Glomerular visceral epithelial cell (primary cell): ENCODE data around the gene PIK3R5.
"Not testable (repeated sequence)": the region's sequence is repeated elsewhere in the genome, so short reads cannot be mapped to it uniquely, and the experiment has no call there.

Experiments
- DNase-seq: peaks from one replicate; pipeline ENCODE4 v3.0.0-alpha.2; 2016; ENCODE audit errors: extremely low spot score

Gene PIK3R5

DNA sequence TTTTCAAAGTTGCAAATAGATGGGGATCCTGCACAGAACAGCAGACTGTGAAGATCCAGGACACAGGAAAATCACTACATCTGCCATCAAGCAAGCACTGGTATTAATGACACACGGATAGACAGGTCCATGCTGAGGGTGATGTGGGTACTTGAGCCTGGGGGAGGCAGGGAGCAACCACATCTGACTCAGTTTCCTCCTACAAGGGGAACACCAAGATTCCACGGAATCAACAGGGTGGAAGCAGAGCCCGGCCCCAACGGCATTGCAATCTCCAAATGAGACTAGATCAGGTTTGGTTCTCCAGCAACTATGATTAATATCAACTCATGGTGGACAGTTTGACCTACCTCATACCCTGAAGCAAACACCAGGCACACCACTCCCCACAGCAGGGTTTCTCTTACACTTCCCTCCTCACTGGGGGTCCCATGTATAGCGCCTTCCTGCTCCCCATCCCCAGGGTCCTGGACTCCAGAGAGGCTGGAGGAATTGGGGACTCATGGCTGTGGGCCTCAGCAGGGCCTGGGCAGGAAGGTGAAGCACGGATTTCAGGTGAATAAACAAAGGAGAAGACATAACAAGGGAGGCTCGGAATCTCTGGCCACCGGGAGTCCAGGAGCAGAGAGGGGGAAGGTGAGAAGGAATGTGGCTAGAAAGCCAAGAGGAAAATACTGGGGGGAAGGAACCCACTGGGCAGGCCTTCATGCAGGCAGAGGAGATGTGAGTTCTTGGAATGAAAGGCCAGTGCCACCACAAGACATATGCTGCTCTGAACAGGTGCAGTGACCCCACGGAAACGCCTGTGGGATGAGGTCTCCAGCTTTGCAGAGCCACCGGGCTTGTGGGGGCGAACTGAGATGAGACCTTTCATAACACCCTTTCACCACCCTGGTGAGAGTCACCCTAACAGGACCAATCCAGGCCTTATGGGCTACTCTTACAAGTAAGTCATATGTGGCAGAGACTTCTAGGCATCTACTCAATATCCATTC lies 68.6 kb downstream of the PIK3R5 start:
- no peak for DNase-seq

DNA sequence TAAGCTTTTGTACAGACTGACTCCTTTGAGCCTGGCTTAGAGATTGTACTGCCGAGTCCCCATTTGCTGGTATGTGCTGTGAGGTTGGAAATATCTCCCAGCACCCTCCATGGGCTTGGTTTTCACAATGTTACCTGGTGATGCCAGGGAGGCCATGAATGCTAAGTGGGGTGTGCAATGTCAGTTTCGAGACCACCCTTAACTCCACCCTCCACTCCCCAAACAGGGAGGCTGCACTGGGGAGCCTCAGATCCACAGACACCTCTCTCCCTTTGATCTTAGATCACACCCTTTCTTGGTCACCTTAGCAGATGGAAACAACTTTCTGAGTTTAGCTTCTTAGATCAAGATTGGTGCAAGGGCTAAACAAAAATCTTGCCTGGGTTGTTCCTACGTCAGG lies 69.4 kb downstream of the PIK3R5 start:
- DNase-seq: no peak

DNA sequence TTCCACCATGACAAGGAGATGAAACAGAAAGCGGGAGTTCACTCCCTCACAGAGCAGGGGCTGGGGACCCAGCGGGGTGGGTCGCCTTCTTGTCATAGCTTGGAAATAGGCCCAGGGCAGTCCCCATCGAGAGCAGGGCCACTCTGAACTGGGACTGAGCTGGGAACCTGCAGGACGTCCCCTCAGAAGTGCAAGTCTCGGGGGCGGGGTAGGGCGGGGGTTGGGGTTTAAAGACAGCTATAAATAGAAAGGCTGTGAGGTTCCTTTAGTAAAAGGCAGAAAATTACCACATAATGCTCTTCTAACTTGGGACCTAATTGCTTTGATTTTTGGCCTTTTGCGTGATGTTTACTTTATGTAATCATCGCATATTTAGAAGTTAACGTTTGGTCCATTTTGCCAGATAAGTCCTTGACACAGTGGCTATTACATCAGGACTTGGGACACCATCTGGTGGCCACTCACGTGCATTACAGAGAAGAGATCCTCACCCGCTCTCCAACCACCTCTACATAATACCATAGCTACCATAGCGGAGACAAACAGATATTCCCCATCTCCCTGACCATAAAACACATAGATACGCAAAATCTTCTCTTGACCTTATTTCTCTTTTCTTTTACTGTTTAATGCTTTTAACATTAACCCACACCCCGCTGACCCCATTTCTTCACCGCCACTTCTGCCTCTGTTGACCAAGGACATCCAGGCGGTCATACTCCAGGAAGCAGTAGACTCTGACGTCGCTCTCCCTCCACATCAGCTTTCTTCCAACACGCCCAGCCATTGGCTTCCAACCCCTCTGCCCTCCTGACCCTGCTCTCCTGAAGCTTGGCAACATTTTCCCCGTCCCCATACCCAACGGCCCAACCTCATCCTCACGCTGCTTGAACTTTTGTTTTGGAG lies 70.6 kb downstream of the PIK3R5 start:
- DNase-seq: peak; percentile 61

DNA sequence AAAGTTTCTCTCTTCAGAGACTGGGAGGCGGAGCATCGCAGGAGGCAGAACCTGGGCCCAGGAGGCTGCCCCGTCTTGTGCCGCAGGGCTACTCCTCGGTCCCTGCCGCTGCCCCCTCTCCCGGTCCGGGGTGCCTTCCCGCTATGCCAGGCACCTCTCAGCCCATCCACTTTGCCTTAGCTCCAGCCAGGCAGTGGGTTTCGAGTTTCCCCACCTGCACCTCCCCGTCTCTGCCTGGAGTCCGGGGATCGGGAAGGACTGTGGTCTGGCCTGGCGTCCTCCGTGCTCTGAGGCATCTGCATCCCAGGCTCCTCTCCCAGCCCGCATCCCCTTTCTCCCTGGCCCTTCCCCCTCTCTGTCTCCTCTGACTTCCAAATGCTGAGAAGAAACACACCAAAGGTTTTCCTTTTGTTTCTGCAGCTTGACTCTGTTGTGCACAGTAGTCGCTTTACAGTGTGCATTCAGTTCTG lies 71.3 kb downstream of the PIK3R5 start:
- DNase-seq: no peak

DNA sequence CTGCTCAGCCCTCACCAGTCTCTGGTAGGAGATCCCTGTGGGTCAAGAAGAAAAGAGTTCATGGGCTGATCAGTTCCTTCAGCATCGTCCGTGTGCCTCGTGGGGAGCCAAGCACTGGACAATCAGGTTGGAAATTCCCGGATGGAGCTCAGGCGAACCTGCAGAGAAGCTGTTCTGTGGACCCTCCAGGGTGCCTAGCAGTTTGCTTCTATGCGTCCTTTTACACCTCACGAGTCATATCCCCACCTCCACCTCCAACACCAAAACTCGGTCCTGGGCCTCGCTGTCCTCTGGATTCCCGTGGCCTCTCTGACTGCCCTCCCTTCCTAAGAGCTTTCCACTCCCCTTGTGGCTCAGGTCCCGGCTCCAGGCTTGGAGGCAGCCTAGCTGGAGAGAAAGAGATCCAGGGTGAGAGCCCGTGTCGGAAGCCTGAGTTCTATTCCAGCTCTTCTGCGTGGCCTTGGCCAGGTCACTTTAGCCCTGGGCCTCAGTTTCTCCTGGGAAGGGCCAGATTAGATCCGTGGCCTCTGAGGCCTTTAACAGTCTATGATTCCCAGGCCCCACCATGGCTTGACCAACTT lies 71.8 kb downstream of the PIK3R5 start:
- no peak for DNase-seq

DNA sequence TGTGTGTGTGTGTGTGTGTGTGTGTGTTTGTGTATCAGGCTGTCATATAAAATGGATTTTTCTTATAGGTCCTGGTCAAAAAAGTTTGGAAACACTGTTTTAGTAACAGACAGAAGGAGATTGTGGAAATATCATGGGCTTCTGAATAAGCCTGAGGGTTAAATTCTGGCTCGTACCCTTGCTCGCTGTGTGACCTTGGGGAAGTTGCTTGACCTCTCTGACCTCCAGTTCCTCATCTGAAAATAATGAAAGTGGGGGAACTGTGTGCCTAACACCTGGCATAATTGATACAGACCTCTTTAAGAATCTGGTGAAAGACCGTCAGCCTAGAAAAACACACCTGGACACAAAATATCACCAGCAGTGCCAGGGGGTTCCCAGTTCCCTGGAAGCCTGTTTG lies 72.4 kb downstream of the PIK3R5 start:
- DNase-seq: no peak

DNA sequence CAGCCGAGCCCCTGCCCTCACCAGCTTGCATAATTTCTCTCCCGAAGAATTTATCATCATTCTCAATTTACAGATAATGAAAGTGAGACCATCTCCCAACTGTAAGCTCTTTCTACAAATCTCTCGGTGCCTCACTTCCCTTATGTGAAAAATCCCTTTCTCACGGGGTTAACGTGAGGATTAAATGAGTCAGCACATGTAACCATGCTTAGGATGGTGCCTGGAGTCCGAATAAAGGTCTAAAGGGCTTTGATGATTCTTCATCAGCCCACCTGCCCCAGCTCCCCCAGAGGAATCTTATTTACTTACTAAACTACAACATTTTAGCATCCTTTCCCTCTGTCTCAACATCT lies 73.2 kb downstream of the PIK3R5 start:
- no peak for DNase-seq

DNA sequence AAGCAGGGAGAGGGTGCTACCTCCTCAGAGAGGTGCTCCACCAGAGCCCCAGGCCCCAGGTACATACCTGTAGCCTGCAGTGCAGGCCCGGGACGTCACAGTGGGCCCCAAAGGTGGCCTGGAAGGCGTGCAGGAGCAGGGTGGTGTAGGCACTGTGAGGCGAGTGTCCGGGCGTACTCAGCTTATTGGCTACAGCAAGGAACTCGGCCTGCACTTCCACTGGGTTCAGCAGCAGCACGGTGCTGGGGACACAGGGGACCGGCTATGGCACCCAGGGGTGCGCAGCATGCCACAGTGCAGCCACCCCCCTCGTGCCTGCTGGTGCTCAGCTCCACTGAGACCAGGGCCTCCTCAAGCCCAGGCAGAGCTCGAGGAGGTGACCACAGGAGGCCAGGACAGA lies 74.8 kb downstream of the PIK3R5 start:
- DNase-seq: no peak

DNA sequence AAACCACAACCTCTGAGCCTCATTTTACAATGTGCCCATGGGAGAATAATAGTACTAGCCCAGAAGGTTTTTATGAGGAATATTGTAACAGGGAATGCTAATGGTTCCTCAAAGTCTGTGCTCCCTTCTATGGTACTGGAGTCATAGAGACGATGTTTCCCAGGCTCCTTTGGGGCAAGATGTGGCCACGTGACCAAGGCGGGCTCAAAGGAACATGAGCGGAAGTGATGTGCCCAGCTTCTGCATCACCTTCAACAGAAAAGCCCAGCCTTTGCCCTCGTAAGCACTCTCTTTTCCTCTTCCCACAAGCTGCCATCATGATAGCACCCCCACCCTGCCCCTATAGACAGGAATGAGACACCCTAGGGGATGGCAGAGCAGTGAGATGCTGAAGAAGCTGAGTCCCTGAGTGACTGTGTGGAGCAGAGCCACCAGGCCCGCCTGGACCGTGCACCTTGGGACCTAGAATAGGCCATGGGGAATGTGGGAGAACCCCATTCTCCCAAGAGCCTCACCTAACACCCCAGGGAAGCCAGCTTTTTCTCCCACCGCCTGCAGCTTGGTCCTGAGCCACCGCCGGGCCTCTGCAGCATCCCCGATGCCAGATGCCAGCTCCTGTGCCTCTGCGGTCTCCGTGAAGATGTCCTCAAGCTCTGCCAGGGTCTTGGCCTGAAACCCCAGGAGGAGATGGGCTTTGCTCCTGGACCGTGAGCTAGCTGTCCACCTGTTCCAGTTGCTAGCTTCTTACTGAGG lies 75.9 kb downstream of the PIK3R5 start:
- no peak for DNase-seq

DNA sequence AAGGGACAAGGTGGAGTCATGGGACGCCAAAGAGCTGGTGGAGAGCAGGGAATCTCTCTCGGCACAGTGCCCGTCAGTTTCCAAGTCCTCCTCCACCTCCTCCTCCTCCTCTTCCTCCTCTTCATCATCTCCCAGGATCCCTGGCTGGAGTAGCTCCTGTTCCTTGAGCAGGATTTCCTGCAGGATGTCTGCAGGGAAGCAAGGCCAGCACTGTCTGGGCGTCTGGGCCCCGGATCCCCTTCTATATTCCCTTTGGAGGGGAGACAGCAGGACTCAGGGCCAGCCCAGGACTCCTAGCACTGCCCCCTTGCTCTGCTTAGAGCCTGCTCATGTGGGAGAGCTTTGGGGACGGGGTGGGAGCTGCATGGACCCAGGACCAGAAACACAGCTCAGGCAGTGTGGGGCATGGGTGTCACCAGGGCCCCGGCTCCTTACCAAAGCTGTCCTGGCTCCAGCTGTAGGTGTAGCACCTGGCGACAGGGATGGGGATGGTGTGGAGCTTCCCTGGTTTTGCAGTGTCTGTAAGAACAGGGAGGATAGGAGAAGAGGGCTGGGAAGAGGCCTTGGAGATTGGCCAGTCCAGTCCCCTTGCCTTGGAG lies 76.7 kb downstream of the PIK3R5 start:
- no peak for DNase-seq

DNA sequence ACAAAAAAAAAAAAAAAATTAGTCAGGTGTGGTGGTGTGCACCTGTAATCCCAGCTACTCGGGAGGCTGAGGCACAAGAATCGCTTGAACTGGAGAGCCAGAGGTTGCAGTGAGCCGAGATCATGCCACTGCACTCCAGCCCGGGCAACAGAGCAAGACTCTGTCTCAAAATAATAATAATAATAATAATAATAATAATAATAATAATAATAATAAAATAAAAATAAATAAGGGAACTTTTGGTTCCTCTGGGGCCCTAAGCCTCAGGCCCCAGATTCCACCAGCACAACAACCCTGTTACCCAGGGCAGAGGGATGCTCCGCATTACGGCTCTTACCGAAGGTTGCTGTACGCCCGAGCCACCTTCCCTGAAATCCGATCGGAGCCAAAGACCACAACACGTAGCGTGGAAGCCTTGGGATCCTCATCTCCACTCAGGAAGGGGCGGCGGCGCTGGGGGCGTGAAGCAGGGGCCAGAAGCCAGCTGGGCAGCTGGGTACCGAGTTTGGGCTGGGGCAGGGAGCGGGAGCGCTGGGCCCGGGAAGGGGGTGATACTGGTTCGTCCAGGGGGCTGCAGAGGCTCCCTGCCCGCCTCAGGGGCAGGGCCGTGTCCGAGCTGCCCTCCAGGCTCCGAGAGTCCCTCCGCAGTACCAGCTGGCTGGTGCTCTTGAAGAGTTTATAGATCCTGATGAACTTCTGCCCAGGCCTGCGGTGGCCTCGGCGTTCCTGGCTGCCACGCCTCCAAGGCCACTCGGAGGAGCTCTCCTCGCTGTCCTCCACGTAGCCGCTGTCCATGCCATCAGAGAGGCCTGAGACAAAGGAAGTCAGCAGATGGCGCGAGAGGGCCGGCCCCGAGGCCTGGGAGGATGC lies 77.4 kb downstream of the PIK3R5 start:
- DNase-seq: peak; percentile 22

DNA sequence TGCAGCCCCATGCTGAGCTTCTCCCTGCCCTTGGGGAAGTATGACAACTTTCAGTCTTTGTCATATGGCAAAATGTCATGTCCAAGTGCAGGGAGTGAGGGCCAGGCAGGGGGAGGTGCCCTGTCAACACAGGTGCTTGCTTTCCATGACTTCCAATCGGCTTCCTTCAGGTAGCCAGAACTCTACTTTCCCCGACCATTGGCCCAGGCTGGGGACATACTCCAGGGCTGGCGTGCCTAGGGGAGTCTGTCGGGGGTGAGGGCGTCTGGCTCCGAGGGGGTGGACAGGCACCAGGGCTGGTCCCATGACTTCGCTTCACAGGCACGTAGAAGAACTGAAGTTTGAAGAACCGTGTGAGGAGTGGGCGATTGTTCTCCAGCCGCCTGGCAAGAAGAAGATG lies 78.2 kb downstream of the PIK3R5 start:
- no peak for DNase-seq

DNA sequence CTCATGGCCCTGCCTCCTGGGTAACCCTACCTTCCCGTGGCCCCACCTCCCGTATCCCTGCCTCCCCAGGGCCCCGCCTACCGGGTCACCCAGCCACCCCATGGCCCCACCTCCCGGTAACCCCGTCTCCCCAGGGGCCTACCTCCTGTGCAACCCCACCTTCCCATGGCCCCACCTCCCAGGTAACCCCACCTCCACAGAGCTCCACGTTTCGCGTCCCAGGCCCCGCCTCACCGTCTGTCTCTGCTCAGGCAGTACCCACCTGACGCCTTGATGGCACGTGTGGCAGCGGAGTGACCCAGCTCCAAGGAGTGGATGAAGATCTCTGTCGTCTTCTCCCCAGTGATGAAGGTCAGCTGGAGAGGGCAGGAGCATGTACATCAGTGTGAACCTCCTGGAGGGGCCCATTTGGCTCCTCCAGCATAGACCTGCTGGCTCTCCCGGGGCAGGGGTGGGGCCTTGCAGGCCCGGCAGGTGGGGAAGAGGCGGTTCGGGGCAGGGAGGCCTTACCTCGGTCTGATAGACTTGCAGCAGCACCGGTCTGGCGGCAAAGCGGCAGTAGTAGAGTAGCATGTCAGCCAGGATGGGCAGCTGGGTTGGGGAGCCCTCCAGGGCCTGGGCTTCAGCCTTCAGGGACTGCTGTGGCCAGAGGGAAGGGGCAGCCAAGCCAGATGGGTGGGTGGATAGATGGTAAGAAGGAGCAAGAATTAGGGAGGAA lies 79.4 kb downstream of the PIK3R5 start:
- no peak for DNase-seq

DNA sequence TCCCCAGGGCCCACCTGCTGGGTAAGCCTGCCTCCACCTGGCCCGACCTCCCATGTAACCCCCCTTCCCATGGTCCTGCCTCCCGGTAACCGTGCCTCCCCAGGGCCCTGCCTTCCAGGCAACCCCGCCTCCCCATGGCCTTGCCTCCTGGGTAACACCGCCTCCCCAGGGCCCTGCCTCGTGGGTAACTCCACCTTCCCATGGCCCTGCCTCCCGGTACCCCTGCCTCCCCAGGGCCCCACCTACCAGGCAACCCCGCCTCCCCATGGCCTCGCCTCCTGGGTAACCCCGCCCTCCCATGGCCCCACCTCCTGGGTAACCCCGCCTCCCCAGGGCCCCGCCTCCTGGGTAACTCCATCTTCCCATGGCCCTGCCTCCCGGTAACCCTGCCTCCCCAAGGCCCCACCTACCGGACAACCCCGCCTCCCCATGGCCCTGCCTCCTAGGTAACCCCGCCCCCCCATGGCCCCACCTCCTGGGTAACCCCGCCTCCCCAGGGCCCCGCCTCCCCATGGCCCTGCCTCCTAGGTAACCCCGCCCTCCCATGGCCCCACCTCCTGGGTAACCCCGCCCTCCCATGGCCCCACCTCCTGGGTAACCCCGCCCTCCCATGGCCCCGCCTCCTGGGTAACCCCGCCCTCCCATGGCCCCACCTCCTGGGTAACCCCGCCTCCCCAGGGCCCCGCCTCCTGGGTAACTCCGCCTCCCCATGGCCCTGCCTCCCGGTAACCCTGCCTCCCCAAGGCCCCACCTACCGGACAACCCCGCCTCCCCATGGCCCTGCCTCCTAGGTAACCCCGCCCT lies 80.1 kb downstream of the PIK3R5 start:
- not testable (repeated sequence) for DNase-seq

DNA sequence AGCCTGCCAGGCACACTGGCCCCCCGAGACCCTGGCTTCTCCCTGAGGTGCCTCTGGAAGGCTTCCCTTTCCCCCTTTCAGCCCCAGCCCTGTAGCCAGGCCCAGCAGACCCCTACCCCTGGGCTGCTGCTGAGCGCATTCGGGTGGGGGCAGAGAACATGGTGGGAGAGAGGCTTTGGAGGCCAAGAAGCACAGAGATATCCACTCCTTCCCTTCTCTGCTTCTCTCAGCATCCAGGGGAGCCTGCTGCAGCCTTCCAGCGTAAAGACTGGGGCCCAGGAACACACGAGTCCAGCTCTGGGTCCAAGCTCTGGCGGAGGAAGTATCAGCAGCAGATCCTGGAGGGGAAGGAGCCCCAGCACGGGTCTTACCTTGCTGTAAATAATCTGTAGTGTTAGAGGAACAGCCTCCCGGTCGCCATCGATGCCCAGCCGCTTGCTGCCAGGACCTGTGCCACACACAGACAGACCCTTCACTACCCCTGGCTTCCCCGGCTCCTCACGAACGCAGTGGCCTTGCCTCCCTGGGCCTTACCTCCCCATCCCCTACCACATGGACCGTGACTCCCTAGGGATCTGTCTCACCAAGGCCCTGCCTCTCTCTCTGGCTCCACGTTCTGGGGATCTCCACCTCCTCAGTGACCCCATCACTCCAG lies 81.0 kb downstream of the PIK3R5 start:
- DNase-seq: no peak

DNA sequence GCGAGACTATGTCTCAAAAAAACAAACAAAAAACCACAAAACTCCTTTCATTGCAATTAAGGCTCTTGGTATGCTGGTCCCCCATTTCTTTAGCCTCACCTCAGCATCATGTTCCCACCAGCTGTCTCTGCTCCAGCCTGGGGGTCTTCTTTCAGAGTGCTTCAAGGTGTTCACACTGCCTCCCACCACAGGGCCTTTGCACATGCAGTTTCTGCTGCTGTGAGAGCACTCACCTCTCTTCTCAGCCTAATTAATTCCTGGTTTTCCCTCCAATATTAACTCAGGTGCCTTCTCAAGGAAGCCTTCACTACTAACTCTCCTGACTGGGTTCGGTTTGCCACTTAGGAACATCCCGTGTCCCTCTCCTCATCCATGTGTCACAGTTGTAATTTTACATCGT lies 82.2 kb downstream of the PIK3R5 start:
- no peak for DNase-seq

DNA sequence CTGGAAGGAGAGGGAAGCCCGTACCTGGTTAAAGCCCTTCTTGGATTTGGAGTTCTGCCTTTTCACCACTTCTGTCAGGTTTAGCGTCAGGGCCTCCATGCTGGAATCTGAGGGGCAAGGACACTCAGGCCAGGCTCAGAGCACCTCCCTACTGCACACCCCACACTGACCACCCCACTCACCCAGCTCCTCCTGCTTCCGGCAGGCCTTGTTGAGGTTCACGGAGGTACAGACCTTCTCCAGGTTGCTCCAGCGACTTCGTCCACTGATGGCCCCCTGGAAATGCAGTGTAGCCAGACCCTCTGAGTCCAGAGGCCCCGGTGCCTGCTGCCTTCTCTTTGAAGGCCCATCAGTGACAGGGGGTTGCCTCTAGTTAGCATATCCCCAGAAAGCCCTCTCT lies 83.9 kb downstream of the PIK3R5 start:
- DNase-seq: no peak

DNA sequence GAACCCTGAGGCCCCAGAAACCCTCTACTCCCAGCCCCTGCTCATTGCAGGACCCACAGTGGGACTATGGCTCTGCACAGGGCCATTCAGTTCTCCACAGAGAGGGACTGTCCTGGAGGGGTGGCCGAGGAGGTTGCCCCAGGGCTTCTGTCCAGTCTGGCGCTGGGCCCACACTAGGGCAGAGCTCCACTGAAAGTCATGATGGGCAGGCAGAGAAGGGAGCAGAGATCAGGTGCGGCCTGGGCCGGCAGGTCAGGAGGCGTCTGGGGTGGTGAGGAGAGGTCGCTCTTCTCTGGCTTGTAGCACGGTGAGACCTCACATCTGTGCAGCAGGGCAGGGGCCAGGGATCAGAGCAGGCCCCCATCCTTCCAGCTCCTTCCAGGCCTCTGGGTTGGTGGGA lies 85.0 kb downstream of the PIK3R5 start:
- DNase-seq: no peak
